HG03558 (cell line): ENCODE measurements around the gene NARS2.
"Not testable (repeated sequence)": the region's sequence is repeated elsewhere in the genome, so short reads cannot be mapped to it uniquely, and the experiment has no call there.

Source experiments
- ATAC-seq: cut with Tn5 transposase; IDR thresholded peaks from one replicate; pipeline ENCODE4 v1.9.1; 2021; ENCODE audit warnings: moderate number of reproducible peaks; ENCODE audit not compliant: unreplicated experiment; ENCODE audit errors: extremely low read depth

Gene NARS2

DNA sequence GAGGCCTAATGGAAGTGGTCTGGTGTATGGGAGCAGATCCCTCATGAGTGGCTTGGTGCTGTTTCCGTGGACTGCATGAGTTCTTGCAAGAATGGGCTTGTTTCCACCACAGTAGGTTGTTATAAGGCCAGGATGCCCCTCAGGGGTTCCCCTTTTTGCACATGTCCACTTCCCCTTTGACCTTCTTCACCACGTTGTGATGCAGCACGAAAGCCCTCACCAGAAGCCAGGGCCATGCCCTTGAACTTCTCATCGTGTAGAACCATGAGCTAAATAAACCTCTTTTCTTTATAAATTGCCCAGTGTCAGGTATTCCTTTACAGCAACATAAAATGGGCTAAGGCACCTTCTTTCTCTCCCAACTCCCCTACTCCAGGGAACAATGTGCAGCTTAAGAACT, 2.8 kb upstream of the NARS2 start:
- ATAC-seq = no peak

DNA sequence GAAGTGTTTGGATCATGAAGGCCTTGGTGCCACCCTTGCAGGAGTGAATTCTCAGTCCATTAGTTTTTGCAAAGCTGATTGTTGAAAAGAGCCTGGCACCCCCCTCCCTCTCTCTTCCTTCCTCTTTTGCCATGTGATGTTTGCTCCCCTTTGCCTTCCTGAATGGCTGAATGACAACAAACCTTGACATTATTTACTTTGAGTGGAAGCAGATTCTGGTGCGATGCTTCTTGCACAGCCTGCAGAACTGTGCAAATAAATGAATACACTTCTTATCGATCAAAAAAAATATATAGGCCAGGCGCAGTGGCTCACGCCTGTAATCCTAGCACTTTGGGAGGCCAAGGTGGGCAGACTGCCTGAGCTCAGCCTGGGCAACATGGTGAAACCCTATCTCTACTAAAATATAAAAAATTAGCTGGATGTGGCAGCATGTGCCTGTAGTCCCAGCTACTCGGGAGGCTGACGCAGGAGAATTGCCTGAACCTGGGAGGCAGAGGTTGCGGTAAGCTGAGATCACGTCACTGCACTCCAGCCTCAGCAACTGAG, 2.0 kb upstream of the NARS2 start:
- no peak for ATAC-seq

DNA sequence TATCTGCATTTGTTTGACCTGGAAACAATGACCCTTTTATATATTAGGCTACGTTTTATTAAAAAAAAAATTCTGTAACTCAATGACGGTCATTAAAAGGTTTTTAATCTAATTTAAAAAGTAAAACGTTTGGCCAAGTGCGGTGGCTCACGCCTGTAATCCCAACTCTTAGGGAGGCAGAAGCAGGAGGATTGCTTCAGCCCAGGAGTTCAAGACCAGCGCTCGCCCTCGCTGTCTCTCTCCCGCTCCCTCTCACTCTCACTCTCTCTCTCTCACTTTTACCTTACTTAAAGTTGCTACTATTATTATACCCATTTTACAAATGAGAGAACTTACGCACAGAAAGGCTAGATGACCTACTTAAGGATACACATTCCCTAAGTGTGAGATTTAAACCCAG, 814 bp upstream of the NARS2 start:
- ATAC-seq = no peak

DNA sequence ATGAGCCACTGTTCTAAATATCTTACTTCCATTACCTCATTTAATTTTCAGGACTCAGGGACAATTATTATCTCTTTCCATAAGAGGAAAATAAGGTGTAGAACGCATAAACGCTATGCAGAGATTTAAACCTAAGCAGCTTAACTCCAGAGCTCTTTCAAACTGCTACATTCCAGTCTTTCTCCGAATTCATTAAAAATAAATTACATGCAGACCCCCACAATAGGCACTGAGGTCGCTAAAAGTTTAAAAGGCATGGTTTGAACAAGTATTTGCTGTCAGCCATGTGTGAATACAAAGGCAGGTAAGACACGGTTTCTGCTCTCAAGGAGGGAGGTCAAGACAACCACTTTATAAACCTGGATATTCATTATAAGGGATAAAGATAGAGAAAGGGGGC, 983 bp downstream of the NARS2 start:
- no peak for ATAC-seq

DNA sequence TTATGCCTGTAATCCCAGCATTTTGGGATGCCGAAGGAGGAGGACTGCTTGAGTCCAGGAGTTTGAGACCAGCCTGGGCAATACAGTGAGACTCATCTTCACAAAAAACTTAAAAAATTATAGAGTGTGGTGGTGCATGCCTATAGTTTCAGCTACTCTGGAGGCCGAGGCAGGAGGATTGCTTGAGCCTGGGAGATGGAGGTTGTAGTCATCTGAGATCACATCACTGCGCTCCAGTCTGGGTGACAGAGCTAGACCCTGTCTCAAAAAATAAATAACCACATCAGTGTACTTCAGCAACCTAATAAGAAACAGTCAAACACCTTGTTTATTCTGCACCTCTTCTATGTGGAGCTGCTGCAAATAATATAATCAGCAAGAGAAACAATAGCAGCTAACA, 1.4 kb downstream of the NARS2 start:
- no peak for ATAC-seq

DNA sequence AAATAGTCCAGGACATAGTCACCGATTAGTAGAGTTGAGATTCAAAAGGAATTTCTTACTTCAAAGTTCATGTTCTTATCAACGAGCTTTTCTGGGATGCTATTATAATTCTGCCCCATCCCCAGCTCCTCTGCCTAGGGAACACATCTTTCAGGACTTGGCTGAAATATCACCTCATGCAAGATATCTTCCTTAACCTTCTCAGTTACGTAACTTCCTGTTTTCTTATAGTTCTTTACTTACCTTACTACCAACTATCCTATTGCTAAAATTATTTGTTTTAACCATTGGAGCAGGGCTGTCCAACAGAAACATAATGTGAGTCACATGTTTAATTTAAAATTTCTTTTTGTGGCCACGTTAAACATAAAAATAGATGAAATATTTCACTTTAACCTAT, 2.3 kb downstream of the NARS2 start:
- ATAC-seq = no peak

DNA sequence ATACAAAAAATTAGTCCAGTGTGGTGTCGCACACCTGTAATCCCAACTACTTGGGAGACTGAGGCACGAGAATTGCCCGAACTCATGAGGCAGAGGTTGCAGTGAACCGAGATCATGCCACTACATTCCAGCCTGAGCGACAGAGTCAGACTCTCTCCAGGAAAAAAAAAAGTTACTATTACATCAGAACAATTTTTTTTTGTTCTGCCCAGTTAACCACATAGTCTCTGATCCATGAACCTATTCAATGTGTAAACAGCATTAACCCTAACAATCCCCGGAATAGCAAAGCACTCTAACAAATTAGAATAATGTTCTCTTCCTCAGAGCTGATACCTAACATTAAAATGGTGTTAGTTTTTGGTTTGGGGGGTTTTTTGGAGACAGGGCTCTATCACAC, 4.6 kb downstream of the NARS2 start:
- ATAC-seq = no peak

DNA sequence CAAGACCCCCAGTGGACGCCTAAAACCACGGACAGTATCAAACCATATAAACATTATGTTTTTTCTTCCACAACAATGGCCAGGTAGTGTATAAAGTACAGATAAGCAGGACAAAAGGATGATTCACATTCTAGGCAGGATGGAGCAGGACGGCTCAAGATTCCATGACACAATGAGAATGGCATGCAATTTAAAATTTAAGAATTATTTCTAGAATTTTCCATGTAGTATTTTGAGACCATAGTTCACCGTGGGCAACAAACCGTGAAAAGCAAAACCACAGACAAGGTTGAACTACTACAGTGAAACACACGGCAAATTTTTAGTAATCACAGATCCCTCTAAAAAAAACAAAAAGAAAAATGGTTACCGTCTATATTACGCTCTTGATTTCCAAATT, 7.5 kb downstream of the NARS2 start:
- ATAC-seq = no peak

DNA sequence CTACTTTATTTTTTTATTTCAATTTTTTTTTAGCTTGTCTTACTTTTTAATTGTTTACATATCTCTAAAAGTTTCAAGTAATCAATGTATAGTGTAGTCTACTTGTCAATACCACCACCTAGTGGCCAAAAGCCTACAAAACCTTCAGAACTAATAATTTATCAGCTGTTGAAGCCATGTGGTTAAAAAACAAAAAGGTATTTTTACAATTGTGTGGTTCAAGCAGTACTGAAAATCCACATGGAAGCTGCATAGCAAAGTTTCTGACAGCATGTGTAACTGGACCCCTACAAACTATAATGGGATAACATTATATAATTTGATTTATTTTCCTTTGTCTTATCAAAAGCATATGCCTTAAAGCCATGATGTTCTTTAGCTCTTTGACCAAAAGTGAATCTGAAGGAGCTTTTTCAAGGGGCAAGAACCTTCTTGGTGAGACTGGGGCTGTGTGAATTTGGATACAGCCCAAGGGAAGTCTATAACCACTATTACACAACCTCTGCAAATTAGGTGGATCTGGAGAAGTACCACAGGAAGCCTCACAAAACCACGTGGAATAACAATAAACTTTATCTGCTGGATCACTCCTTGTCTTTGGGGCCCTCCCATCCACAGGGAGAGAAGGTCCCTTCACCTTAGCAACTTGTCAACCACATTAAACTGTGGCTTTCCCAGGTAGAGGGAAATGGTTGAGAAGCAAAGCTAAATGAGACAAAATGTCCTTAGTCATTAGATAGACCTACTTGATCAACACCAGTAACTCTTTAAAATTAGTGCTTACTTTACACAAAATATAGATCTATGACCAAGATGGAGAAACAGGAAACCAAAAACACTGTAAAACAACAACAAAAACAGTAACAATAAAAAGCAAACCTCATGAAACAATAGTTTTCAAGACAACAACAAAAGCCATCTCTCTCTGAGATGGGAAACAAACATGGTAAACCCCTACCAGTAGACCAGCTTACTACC, 9.9 kb downstream of the NARS2 start:
- no peak for ATAC-seq

DNA sequence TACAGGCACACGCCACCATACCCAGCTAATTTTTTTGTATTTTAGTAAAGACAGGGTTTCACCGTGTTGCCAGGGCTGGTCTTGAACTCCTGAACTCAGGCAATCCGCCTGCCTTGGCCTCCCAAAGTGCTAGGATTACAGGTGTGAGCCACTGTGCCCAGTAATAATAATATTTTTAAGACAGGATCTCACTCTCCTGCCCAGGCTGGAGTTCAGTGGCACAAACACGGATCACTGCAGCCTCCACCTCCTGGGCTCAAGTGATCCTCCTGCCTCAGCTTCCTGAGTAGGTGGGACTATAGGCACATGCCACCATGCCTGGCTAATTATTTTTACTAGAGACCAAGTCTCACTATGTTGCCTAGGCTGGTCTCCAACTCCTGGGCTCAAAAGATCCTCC, 10.6 kb downstream of the NARS2 start:
- not testable (repeated sequence) for ATAC-seq

DNA sequence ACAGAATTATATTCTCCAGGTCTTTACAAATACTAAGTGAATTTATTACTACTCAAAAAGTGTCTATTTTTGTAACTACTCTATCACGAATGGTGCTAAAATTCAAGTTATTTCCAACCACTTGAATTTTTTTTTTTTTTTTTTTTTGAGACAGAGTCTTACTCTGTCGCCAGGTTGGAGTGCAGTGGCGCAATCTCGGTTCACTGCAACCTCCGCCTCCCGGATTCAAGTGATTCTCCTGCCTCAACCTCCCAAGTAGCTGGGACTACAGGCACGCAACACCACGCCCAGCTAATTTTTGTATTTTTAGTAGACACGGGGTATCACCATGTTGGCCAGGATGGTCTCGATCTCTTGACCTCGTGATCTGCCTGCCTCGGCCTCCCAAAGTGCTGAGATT, 11.6 kb downstream of the NARS2 start:
- not testable (repeated sequence) for ATAC-seq

DNA sequence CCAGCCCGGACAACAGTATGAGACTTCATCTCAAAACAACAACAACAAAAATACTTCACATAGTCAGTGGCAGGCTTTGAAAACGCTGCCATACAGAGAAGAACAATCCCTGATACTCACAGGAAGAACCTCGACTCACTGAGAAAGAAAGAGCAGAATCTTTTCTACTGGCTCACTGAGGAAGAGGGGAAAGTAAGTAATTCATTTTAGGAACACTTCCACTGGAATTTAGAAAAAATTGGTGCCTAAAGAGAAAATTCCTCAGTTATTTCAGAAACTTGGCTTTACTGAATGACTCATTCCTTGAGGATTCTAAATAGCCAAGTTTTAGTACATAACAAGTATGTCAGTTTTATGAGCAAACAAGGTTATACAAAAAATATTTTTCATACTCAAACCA, 12.3 kb downstream of the NARS2 start:
- no peak for ATAC-seq

DNA sequence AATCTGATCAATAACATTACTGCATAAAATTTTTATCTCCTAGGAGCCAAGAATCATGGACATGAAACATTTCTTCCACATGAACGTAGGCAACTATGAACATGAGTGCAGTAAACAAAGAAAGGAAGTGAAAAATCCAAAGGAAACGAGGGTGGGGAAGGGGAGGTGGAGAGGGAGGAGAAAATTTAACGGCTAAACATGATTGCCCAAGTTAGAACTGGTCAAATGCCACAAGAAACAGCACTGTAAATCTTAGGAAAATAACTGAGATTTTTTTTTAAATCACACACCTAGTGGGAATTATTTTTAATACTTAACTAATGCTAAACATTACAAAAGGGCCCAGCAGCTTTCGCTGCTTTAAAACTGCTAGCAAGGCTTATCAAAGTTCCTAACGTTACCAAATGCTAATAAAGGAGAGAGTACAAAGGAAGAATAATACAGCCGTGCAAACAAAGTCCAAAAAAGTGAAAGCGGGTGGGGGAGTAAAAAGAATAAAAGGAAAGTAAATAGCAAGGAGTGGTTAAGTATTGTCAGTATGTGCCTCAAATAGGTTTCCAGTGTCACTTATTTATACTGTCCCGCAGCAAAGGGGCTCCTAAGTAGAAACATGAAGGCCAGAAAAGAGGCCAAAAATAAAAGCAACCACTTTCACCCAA, 13.7 kb downstream of the NARS2 start:
- ATAC-seq = no peak

DNA sequence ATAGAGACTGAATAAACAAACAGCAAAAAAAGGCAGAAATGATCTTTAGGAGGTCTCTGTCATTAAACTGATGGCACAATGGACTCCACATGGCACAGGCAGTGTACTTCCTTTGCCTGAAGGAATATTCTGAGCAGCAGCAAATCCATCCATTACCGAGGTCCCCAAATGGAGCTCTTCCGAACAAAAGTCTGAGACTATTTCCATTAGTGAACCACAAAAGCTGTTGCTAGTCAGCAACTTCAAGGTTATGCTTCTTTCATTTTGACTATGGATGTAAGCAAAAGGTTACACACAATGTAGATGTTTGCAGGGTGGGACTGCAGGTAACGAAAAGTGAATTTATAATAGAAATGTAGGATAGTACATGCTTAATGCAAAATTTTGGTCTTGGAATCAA, 14.5 kb downstream of the NARS2 start:
- no peak for ATAC-seq

DNA sequence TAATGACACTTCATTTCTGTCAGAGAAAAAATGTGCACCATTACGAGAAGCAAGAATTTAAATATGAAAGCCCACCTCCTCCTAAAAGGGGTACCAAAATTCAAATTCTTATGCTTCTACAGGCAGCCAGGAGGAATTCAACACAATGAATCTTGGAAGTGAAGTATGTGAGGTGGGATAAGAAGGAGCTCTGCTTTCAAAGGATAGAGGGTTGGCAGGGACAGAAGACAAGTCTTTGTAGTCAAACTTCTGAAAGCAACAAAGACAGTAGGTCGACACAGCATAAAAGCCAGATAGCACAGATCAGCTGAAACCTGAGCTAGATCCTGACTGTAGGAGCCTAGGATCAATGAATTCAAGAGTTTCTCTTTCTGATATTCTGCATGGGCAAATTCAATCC, 17.4 kb downstream of the NARS2 start:
- no peak for ATAC-seq

DNA sequence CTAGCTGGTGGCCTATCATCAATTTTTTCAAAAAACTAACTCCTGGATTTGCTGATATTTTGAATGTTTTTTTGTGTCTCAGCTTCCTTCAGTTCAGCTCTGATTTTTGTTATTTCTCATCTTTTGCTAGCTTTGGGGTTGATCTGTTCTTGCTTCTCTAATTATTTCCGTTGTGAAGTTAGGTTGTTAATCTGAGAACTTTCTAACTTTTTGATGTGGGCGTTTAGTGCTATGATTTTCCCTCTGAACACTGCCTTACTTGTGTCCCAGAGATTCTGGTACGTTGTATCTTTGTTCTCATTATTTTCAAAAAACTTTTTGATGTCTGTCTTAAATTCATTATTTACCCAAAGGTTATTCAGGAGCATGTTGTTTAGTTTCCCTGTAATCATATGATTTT, 19.1 kb downstream of the NARS2 start:
- ATAC-seq = no peak

DNA sequence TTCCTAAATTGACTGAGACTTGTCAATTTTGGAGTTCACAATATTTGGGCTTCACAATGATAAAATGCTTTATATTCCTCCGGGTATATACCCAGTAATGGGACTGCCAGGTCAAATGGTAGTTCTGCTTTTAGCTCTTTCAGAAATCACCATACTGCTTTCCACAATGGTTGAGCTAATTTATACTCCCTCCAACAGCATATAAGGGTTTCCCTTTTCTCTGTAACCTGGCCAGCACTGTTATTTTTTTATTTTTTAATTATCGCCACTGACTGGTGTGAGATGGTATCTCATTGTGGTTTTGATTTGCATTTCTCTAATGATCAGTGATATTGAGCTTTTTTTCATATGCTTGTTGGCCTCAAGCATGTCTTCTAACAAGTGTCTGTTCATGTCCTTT, 21.8 kb downstream of the NARS2 start:
- no peak for ATAC-seq

DNA sequence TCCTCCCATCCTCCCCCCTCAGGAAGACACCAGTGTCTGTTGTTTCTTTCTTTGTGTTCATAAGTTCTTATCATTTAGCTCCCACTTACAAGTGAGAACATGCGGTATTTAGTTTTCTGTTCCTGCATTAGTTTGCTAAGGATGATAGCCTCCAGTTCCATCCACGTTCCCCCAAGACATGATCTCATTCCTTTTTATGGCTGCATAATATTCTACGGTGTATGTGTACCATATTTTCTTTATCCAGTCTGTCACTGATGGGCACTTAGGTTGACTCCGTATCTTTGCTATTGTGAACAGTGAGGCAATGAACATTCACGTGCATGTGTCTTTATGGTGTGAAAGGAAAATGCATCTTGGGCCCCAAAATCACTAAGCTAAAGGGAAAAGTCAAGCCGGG, 22.5 kb downstream of the NARS2 start:
- not testable (repeated sequence) for ATAC-seq

DNA sequence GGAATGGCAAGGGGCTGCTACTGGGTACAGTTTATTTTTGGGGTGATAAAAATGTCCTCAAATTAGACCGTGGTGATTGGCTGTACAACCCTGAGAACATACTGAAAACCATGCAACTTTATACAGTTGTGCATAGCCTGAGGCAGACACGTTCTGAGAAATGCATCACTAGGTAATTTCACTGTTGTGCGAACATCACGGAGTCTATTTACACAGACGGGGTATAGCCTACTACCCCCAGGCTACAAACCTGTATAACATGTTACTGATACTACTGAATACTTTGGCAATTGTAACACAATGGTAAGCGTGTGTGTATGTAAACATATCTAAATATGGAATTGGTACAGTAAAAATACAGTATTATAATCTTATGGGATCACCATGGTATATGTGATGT, 23.6 kb downstream of the NARS2 start:
- ATAC-seq = no peak

DNA sequence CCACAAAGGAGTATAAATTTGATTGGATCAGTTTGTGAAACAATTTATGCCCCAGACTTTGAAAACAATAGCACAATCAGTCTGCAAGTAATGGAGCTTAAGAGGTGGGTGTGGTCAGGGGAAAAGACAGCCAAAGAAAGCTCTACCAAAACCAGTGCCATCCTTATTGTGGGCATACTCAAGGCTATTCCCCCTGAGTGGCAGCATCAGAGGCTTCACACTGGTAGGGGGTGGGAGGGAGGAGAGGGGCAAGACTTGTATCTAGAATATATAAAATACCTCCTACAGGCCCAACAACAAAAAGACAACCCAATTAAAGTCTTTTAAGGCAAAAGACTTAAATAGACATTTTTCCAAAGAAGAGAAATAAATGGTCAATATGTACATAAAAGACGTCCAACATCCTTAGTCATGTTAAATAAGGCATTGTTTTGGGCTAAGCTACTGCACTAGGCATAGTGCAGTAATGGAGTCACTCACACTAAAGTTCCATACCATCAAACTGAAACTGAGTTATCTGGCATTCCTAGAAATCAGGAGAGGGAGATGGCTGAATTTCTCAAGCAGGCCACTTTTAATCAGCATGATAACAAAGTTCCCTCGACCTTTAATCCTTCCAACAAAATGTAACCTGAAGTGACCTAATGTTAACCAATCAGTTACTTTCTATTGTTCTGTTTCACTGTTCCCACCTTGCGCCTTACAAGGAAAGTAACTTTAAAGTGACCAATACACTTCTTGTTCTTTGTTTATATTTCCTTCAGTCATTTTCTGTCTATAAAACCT, 24.8 kb downstream of the NARS2 start:
- ATAC-seq = no peak
